ENCODE results near the gene ACTR1A.

ACTR1A gene

GRCh38 chr10:102452672-102453340 is 49.7 kb downstream of the ACTR1A start:
- no peak for DNase-seq

GRCh38 chr10:102451105-102451969 is 51.2 kb downstream of the ACTR1A start, which contains the start of gene C10orf95:
Gene C10orf95, minus strand, starts transcription at chr10:102451543. Its CDS starts 450 bp downstream, at chr10:102451093.
- no peak for DNase-seq

- peak; percentile 64 for DNase-seq
Observed at GRCh38 chr10:102450374-102451104, 52.0 kb downstream of the ACTR1A start.

- DNase-seq: no peak
Observed at GRCh38 chr10:102450124-102450373, 52.5 kb downstream of the ACTR1A start.

GRCh38 chr10:102449321-102450123 is 53.0 kb downstream of the ACTR1A start:
- DNase-seq: peak; percentile 79

- no peak for DNase-seq
Observed at GRCh38 chr10:102444851-102445250, 57.7 kb downstream of the ACTR1A start.

GRCh38 chr10:102438374-102438773 is 64.1 kb downstream of the ACTR1A start:
- DNase-seq: no peak

- DNase-seq: no peak
Observed at GRCh38 chr10:102437515-102437914, 65.0 kb downstream of the ACTR1A start.

- no peak for DNase-seq
Observed at GRCh38 chr10:102436312-102436711, 66.2 kb downstream of the ACTR1A start.

- DNase-seq: no peak
Observed at GRCh38 chr10:102435529-102436233, 66.8 kb downstream of the ACTR1A start.

GRCh38 chr10:102435133-102435497 is 67.4 kb downstream of the ACTR1A start:
- DNase-seq: no peak

- DNase-seq: no peak
Observed at GRCh38 chr10:102434394-102435132, 67.9 kb downstream of the ACTR1A start.

- DNase-seq: no peak
Observed at GRCh38 chr10:102433619-102434046, 68.9 kb downstream of the ACTR1A start.

GRCh38 chr10:102432162-102432950 is 70.2 kb downstream of the ACTR1A start, which contains the start of gene CUEDC2:
Gene CUEDC2, minus strand, starts transcription at chr10:102432574. Its CDS starts 7,386 bp downstream, at chr10:102425188.
- peak; percentile 87 for DNase-seq

- DNase-seq: no peak
Observed at GRCh38 chr10:102431452-102432124, 70.9 kb downstream of the ACTR1A start.

- DNase-seq: no peak
Observed at GRCh38 chr10:102429468-102429867, 73.0 kb downstream of the ACTR1A start.
